Right renal cortex interstitium (tissue), 3 donors: ENCODE data around the gene GPR17. TPM values are rescaled to one million over a fixed set of nuclear protein-coding genes. Genes with fewer than 3 reads are reported as not detected.

Experiments used
- DNase-seq, 3 donors: peaks; one replicate each; pipeline ENCODE4 v3.0.0-alpha.2; 2013; ENCODE audit warnings: low read depth in 3 of 3, low spot score in 2 of 3
- polyA plus RNA-seq, 3 donors: library from polyadenylated mRNA; unstranded; fragments of 120-200 nt; gene quantifications; one replicate each; pipeline ENCODE4 v1.2.1, GENCODE V29; 2013; ENCODE audit not compliant: insufficient read length in 3 of 3

Gene GPR17
- polyA plus RNA-seq, 3 donors, result 0.29 to 0.53 (median 0.51) TPM

DNA sequence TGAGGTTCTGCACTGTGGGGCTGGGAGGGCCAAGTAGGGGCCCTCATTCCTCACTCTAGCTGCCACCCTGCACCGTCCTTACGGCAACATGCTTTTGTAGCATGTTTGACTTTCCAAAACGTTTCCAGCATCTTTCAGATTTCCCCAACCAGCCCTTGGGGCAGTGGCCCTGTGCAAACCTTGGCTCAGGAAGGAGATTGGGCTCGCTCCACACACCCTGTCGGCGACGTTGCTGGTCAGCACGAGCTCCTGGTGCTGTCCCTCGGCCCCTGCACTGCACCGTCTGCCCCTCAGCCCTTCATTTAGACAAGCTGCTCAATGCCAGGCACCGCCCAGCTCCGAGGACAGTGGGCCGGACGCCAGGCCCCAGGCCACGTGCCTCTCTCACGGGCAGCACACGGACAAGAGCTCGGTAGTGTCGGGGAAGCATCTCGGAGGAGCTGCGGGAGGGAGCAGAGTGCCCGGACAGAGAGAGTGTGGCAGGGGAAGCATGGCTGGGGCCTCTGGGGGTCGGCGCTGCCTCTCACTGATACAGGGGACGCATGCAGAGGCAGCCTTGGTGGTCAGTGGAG, 6.9 kb downstream of the GPR17 start:
- DNase-seq, result no peak

DNA sequence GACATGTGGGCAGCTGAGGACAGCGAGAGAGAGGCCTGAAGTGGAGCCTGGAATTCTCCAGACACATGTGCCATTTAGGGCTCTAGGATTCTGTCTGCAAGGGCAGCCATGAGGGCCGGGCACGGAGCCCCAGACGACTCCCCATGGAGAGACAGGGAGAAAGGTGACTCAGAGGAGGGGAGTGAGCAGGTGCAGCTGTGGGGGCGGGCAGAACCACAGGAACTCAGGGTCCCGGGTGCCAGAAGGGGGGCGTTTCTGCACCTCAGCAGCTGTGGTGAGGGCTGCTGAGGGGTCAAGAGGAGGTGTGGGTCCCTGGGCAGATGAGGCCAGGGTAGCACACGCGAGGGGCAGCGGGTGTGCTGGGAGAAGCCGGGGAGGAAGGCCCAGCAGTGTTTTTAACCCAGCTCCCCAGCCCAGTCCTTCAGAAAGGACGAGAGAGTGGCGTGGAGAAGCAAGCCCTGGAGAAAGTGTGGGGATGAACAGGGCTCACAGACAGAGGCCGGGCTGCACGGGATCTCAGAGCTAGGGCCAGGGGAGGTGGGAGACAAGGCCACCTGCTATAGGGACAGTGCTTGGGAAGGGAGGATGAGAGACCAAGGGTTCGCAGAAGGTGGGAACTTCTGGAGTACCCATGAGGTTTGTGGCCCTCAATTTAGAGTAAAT, 7.6 kb downstream of the GPR17 start:
- DNase-seq, result no peak

DNA sequence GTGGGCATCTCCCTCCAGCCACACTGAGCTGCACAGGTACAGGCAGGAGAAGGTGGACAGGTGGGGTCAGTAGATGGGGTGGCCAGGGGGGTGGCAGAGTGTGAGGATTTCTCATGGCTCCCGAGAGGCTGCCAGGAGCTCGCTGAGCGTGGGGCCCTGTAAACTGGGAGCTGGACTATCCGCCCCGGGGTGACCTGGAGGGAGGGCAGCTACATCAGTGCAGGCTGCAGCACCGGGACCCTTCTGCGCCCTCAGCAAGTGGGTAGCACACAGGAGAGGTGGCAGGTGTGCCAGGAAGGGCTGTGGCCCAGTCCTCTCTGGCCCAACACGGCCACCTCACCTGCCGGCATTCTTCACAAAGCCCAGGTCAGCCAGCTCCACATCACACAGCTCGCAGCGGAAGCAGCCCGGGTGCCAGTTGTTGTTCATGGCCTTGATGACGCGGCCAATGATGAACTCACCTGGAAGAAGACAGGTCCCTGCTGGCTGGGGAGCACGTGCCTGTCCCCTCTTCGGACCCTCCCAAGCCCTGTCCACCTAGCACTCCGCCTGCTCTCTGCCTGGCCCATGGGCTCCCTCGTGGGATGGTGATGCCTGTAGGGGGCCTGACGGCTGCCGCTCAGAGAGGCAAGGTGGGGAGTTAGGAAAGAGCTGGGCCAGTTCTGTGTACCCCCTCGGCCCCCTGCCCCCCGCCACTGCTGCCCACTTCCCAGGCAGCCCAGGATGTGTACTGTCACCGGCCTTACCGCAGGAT, 8.3 kb downstream of the GPR17 start:
- DNase-seq, result no peak

DNA sequence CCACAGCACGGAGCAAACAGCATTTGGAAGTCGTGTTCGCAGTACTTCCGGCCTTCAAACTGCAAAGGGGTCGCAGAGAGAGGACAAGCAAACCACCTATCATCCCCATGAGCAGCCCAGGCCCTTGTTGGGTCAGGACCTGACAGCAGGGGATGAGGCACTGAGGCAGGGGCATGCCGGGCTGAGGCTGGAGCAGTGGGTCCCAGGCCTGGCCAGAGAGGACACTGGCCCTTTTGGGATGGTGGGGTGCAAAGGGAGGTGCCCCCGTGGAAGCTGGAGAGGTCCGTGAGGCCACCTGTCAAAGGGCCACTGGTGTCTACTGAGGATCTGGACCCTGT, 8.9 kb downstream of the GPR17 start:
- no peak for DNase-seq

DNA sequence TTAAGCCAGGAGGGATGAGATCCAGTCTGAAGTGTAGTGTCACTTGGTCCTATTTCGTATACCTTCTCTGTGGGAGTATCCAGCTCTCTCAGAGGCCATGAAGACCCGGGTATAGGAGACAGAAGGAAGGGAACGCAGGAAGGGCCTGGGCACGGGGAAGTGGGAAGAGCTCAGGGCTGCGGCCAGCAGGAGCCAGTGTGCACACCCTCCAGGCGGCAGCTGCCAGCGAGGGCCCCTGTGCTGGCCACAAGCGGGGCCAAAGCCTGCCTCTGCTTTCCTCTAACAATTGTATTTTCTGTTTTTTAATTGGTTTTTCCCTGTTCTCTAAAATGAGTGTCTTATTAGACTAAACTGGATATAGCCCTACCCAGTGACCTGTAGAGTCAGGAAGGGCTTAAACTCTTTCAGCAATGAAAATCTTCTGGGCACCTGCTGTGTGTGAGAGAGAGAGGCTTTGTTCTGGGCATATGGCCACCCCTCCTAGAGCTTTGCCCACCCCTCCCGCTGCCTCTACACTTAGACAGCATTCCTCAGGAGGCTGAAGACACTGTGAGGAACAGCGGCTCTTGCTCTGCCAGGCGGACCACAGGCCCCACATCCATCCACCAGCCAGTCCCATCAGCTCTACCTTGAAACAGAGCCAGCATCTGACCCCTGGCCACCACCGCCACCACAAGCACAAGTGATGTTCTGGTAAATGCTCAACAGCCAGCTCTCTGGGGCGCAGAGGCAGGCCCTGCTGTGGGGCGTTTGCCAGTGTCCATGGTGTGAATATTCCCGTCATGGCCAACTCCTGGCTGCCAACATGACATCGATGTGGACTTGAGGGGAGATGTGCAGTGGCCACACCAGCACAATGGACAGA, 9.5 kb downstream of the GPR17 start:
- no peak for DNase-seq

DNA sequence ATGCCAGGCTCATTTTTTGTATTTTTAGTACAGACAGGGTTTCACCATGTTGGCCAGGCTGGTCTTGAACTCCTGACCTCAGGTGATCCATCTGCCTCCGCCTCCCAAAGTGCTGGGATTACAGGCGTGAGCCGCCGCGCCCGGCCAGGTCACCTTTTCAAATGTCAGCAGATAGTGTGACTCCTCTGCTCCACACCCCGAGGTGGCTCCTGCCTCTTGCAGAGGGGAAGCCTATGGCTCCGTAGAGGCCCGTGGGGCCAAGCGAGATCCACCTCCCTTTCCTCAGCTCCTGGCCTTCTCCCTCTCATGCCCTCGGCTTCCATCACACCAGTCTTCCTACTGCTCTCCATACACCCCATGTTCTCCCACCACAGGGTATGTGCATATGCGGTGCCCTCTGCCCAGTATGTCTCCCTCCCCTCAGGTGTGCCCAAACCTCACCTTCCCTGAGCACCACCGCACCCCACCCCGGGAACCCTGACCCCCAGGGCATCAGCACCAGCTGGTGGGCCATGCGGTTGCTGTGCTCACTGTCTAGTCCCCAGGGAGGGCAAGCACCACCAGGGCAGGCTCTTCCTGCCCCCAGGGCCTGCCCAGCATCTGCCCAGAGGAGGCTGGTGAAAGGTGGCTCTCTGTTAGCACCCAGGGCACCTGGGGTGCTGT, 10.7 kb downstream of the GPR17 start:
- no peak for DNase-seq

DNA sequence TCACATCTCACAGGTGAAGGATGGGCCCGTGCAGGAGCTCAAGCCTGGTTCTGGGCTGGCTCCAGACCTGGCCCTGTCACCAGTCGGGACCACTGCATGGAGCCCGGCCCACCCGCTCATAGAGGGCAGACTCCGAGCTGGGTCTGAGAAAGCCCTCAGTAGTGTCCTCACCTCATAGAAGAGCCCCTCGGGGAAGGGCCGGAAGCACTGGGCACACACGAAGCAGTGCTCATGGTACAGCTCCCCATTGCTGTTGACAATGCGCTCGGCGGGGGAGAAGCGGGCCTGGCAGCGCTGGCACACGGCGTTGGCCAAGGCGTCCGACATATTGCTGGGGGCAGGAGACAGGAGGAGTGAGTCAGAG, 11.3 kb downstream of the GPR17 start:
- no peak for DNase-seq

DNA sequence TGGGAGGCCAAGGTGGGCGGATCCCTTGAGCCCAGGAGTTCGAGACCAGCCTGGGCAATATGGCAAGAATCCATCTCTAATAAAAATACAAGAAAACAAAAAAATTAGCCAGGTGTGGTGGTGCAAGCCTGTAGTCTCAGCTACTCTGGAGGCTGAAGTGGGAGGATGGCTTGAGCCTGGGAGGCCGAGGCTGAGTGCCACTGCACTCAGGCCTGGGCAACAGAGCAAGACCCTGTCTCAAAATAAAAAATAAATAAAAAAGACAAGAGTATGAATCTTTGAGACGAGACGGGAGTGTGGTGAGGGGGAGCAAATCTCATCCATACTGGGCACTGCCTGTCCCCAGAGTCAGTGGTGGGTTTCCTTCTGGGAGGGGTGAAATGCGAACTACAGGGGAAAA, 12.2 kb downstream of the GPR17 start:
- DNase-seq, result no peak

DNA sequence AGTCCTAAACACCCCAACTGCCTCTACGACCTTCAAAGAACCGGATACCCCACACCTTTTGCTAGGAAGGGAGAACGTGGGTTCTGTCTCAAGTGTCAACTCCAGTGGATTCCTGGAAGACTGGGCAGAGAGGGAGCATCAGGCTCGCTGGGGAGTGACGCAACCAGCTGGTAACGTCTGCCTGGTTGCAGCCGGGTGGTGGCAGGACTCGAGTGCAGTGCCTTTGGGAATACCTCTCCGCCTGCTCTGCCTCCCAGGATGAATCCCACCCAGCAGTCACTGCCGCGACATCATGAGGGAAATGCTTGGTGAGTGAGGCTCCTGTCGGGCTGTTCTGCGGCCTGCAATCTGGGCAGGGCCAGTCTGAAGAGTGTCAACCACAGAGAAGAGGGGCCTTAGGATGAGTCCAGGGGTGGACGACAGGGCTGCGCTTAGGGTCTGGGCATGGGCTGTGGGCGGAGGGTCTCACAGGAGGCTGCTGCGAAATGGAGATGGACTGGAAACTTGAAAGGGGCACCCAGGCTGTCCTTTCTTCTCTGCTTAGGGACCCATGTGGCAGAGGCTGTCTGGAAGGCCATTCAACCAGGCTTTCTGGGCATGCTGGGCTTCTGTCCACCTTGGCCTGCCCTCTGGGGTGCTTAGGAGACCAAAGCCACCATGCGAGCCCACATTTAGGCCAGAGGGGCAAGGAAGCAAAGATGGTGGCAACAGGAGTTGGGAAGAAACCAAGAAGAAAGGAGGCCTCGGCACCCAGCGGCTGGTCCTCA, 12.9 kb downstream of the GPR17 start:
- no peak for DNase-seq

DNA sequence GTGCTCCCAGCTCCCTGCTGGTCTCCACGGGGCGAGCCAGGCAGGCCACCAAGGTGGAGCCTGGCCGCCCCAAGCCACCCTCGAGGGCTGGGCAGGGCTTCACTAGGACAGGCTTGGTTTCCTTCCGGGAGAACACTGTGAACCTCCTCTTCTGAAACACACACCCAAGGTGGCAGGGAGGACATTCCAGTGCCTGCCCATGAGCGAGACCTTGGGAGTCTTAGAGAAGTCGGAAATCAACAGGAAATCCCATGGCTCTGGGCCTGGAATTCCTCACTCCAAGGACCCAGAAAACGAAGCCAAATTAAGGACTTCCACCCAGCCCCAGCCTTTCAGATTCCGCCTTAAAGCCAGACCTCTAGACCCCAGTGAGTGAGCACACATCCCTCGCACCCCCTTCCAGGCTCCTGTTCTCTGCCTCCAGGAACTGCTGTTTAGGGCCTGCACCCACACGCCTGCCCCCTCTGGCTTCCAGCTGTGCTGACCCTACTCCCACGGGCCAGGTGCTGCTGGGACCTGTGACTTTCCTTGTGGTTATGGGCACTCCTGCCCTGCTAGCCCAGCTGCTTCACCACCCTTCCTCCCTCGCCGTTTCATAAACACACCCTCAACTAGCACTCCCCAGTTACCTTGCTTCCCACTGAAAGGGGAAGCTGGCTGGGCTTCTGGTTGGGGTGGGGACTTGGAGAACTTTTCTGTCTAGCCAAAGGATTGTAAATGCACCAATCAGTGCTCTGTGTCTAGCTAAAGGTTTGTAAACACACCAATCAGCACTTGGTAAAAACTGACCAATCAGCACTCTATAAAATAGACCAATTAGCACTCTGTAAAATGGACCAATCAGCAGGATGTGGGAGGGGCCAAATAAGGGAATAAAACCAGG, 13.7 kb downstream of the GPR17 start:
- DNase-seq, result no peak

DNA sequence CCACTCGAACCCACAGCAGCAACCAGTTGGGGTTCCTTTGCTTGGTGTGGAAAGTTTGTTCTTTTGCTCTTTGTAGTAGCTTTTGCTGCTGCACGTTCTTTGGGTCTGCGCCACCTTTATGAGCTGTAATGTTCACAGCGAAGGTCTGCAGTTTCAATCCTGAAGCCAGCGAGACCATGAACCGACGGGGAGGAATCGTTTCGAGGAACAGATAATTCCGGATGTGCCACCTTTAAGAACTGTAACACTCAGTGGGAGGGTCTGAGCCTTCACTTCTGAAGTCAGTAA, 14.3 kb downstream of the GPR17 start:
- no peak for DNase-seq

DNA sequence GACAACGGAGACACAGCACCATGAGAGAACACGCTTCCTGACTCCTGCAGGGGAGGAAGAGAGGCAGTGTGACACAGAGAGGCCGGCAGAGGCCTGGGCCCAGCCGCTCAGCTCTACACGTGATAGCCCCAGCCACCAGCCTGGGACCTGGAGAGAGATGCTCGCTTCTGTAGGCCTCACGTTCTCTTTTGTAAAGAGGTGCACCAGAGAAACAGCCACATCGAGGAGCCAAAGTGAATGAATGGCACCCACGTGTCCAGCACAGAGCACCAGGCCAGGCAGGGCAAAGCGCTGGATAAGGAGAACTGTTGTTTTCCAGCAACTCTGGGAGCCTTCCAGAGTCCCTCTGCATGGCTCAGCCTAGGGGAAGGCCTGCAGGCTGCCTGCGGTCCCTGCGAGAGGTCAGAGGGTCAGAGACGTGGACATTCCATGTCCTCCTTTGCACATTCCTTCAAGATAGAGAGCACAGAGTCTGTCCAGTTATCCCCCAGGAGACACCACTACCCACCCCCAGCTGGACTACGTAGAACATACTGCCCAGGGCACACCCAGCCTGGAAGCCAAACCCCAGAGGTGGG, 15.2 kb downstream of the GPR17 start:
- DNase-seq, result no peak

DNA sequence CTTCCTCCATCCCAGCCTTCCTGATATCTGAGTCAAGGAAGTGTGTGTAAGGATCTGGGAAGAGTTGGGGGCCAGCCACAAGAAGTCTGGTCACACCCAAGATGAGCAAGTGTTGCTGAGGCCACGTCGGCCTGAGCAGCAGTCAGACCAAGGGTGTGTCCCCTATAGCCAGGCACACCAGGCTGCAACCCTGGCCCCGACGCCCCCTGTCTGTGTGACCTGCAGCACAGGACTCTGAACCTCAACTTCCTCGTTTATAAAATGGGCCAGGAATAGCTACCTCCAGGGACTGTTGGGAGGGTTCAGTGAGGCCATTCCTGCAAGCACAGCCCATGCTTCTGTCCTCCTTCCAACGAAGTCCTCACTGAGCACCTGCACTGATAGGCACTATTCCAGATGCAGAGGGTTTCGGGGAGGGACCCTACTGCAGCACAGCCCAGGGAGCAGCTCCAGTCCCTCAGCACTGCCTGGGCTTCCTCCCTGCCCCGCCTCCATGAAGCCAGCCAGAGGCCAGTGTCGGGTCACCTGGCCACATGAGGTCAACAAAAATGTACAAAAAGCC, 16.1 kb downstream of the GPR17 start:
- no peak for DNase-seq

DNA sequence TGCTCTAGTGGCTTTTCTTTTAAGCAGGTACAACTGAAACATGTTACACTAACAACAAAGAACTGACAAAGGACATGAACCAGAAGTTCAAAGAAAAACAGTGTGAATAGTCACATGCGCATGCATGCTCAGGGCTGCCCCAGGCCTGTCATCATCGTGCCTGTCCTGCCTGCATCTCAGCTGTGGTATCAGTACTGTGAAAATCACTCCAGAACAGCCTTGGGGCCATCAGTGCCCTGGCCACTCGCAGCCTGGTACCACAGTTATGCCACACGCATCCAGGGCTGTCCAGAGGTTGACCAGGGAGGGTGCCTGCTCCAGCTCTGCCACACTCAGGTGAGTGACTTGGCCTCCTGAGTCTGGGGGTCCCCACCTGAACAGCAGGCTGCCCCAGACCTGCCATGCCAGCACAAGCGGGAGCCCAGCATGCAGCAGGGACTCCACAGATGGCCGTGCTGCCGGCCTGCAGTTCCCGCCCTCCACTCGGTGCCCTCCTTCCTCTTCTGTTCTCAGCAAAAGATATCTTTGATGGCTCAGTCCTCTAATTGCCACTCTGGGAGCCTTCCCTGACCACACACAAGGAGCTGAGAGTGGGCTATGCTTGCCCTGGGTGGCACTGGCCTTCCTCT, 17.1 kb downstream of the GPR17 start:
- no peak for DNase-seq

DNA sequence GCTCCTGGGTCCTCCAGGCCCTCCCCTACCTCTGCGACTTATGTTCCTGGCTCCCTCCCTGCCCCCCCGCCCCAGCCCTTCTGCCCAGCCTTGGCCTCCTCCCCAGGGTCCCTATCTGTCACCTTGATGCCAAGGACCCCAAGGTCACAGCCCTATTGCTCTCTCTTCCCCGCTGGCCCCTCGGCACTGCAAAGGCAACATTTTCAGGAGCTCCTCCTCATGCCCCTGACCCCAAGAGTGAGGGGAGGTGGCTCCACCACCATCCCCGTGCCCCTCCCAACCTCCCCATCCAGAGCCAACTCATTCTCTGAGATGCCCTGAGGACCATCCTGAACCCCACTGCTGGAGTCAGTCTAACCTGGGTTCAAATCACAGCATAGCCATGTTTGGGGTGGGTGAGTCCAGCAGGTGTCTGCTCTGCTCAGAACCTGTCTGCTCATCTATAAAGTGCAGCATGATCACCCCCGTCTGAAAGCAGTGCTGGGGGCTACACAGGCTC, 17.7 kb downstream of the GPR17 start:
- DNase-seq, result no peak

DNA sequence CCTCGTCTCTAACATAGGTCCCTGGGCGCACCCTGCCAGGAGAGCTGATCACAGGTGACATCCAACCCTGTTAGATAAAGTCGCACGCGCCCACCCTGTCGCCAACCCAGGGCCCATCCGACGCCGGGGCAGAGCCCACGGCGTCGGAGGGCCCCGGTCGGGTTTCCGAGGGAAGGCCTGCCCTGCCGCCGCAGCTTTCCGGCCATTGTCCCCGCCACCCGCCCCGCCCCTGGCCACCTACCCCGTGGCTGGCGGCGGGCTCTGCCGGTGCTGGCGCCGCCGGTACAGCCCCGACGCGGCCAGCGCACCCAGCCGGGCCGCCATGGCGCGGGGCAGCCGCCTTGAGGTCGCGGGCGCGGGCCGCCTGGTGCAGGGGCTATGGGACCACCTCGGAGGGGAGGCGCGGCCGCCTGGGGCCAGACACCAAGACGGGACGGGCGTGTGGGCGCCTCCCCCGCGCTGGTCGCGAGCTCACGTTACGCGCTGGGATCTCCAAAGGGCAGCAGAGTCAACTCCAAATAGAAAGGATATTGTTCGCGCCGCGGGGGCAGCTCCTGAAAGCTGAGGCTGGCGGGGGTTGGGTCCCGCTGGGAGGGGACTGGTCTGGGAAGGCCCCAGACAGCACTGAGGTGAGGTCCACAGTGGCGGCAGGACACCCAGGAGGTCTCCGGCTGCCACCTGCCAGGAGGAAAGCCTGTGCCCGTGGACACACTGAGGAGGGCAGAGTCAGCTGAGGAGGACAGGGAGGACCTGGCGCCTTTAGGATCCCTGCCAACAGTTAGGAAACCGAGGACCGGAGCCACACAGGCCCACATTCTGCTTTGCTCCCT, 18.3 kb downstream of the GPR17 start:
- no peak for DNase-seq

DNA sequence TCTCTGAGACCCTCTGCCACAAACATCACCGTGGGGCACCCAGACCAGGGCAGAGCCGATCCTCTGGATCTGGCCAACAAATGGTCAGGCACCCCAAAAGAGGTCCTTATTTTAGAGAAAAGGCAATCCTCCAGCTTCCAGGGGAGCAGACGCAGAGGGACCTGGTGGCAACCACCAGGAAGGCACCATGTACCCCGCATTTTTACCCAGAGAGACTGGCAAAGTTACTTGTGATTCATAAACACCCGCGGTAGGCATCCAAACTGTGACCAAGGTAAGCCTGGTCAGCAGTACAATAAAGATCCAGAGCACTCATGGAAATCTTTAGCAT, 18.9 kb downstream of the GPR17 start:
- no peak for DNase-seq
